Fibroblast of the aortic adventitia (primary cell): ENCODE measurements around the gene PLLP. TPM values are rescaled to one million over a fixed set of nuclear protein-coding genes. Genes with fewer than 3 reads are reported as not detected.

ENCODE experiments used
- DNase-seq: peaks from one replicate; pipeline ENCODE4 v3.0.0-alpha.2; 2010; ENCODE audit warnings: low read depth
- H3K4me3 ChIP-seq: 2 replicates; pipeline ENCODE4 v1.5.1; 2011; ENCODE audit warnings: low read depth, mild to moderate bottlenecking, control low read depth, low read length, moderate library complexity
- CTCF ChIP-seq: IDR thresholded peaks from 2 replicates; pipeline ENCODE4 v1.5.1; 2011; ENCODE audit warnings: mild to moderate bottlenecking, low read length, control low read depth, inconsistent platforms; ENCODE audit not compliant: insufficient read depth
- total RNA-seq: library from RNA; depleted of rRNA; stranded (reverse); fragments of >200 nt; gene quantifications from 2 replicates; pipeline ENCODE4 v1.2.3, GENCODE V29; 2012; ENCODE audit warnings: low replicate concordance

The PLLP gene
- total RNA-seq, 1 donor: under 0.01 TPM

- TF ChIP-seq CTCF: no peak
- no peak for DNase-seq
- no peak overlapping the region for H3K4me3 ChIP-seq
These were observed 22.7 kb downstream of the PLLP start for GRCh38 chr16:57261806-57262205.

DNA sequence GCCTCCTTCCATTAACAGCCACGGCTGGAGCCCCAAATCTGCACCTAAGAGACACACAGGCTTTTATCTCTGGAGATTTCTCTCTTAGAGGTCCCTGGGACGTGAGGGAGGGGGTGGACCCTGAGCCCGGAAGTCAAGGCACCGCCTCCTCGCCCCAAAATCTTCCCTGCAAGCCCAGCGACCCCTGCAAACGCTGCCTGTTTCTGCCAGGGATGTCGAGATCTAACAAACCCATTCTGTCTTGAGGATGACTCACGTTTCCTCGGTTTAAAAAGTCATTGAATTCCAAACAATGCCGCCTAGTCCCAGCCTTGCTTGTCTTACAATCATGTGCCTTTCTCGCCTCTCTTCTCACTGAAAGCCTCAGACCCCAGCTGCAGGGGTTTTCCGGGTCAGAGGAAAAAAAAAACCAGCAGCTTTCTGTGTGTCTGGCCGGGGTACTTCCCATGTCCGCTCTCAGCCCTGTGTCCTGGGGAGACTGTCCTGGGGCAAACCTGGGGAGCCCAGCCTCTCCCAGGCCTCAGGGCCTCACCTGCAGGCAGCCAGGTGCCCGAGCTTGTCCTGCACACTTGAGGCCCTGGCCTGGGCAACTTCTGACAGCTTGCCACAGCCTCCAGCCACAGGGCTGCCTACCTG, 24.1 kb downstream of the PLLP start:
- peak; percentile 73 for DNase-seq
- peak overlapping the region; percentile 32 for H3K4me3 ChIP-seq
- no peak for TF ChIP-seq CTCF

DNA sequence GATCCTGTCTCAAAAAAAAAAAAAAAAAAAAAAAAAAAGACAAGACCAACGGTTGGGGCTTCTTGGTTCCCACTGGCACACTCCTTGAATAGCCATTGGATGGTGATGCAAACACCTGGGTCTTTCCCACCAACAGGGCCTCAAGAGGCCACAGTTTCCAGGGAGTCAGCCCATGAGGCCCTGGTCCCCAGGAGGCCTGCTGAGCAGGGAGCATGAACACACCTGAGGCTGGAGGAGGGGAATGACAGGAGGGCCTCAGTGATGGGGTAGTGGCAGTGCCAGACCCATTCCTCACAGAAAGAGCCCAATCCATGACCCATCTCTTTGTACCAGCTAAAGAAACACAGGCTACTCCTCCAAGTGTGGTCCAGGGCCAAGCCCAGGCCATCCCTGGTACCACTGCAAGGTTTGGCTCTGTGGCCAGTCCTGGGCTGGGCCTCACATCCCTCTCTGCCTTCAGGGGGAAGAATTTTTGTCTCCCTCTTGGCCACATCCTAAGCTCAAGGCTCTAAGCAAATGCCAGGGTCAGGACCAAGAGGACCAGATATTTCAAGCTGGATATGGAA, 25.5 kb downstream of the PLLP start:
- no peak for TF ChIP-seq CTCF
- no peak for DNase-seq
- H3K4me3 ChIP-seq: no peak overlapping the region

DNA sequence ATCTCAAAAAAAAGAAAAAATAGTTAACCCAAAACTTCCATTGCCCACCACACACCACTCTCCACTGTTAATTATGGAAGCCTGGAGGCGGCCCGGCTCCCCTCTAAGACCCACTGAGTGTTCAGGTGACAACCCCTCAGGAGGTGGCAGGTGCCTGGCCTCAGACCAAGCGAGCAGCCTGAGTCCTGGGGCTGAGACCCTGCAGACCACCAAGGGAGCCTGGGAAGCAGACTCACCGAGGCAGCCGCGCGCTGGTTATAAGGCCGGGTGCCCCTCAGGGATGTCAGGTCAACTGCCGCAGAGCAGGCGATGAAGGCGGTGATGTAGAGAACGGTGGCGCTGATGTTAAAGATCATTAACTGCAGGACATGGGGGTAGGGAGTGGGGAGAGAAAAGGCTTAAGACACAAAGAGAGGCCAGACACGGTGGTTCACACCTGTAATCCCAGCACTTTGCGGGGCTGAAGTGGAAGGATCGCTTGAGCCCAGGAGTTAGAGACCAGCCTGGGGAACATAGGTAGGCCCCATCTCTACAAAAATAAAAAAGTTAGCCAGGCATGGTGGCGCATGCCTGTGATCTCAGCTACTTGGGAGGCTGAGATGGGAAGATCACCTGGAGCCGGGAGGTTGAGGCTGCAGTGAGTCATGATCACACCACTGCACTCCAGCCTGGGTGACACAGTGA, 26.1 kb downstream of the PLLP start:
- no peak for TF ChIP-seq CTCF
- no peak for DNase-seq

GRCh38 chr16:57257455-57258070, 26.9 kb downstream of the PLLP start:
- no peak for TF ChIP-seq CTCF
- H3K4me3 ChIP-seq: no peak overlapping the region
- no peak for DNase-seq

More for the DNA sequence above, 26.1 kb downstream of the PLLP start:
- no peak overlapping the region for H3K4me3 ChIP-seq

DNA sequence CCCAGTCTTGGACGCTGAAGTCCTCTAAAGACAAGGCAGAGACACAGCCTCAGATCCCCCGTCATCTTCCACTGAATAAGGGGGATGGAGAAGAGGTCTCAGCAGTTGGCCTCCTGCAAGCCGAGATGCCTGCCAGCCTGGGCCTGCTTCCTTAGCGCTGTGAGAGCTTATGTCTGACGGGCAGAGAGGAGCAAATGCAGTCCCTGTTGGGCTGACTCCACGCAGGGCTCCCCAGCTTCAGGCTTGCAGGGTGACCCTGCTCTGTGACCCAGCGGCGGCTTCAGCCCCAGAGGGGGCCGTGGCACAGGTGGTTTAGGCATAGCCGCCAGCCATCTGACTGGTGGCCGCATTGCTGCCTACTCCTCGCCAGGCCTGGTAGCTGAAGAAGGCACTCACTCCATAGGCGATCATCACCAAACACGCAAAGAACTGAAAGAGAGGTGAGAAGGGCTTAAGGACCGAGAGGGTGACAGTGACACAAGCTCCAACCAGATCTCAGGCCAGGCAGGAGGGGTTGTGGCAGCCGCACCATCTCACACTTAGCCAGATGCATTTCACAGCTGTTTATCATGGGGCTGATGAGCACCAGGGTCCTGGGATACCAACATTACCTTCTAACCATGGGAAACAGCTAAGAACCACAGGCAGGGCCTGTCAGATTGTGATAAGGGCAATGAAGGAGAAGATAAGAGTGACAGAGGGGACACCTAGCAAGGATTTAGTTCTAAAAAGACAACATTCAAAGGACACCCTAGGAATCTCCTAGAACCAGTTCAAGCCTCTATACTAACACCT, 27.7 kb downstream of the PLLP start:
- no peak overlapping the region for H3K4me3 ChIP-seq
- TF ChIP-seq CTCF: no peak
- DNase-seq: no peak
